ENCODE results near the gene RSPH6A.

DNA sequence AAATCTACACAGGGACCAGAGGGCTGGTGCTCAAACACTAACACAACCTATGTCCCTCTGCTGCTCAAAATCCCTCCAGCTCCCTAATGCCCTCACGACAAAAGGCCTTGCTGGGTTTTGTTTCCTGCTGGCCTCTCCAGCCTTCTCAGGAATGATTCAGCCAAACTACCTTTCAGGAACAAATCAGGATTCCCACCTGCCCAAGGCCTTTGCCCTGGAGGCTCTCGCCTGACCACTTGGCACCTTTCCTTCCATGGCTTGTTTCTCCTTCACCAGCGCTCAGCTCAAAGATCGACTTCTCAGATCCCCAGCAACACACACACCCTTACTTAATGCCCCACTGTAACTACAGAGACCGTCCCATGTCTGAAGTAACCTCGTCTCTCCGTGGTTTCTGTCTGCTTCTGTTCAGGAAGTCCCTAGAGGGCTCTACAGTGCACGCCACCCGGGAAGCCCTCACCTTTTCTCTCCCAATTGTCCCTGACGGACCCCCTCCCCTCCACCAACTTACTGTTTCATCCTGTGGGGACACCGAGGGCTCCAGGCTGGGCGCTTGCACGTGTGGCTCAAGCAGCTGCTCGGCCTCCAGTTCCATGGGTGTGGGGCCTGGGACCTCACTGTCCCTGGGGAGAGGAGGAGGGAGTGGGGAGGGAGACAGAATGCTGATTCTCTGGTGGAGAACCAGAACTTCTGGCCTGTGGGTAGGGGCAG lies 42.8 kb downstream of the RSPH6A start:
- TF ChIP-seq, protein P1, sequence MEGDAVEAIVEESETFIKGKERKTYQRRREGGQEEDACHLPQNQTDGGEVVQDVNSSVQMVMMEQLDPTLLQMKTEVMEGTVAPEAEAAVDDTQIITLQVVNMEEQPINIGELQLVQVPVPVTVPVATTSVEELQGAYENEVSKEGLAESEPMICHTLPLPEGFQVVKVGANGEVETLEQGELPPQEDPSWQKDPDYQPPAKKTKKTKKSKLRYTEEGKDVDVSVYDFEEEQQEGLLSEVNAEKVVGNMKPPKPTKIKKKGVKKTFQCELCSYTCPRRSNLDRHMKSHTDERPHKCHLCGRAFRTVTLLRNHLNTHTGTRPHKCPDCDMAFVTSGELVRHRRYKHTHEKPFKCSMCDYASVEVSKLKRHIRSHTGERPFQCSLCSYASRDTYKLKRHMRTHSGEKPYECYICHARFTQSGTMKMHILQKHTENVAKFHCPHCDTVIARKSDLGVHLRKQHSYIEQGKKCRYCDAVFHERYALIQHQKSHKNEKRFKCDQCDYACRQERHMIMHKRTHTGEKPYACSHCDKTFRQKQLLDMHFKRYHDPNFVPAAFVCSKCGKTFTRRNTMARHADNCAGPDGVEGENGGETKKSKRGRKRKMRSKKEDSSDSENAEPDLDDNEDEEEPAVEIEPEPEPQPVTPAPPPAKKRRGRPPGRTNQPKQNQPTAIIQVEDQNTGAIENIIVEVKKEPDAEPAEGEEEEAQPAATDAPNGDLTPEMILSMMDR (conservative IDR thresholded peaks at IDR 0.05 in 1 of 2, IDR thresholded peaks at IDR 0.05 in 1 of 2; ENCODE audit: extremely low read depth in 1 of 2, insufficient read depth in 1 of 2, low read depth in 1 of 2, low read length in 2 of 2), result no peak
- TF ChIP-seq EZH2 (IDR thresholded peaks at IDR 0.05; ENCODE audit: borderline replicate concordance, low read length), result no peak
